Measurements from ENCODE around the gene ZNF710. TPM values are rescaled to one million over a fixed set of nuclear protein-coding genes. Genes with fewer than 3 reads are reported as not detected.
A peak's percentile ranks its signal among the peaks of the same experiment; 100 is the strongest.

Gene ZNF710
- total RNA-seq, 1 donor from 2014 or later = 129 TPM

- H3K36me3 Mint-ChIP-seq (ENCODE audit: low read depth, unreplicated experiment) = peaks cover 11% of the 10 kb centered on the region
- H3K27me3 Mint-ChIP-seq (ENCODE audit: unreplicated experiment) = peaks cover 17% of the 10 kb centered on the region
- H3K4me1 Mint-ChIP-seq (ENCODE audit: unreplicated experiment) = peaks cover 63% of the 10 kb centered on the region
- peaks cover 4% of the 10 kb centered on the region for H3K9me3 Mint-ChIP-seq (ENCODE audit: unreplicated experiment)
- H3K4me3 Mint-ChIP-seq (ENCODE audit: unreplicated experiment) = peak overlapping the region; percentile 97
- peak overlapping the region; percentile 25 for H3K27ac Mint-ChIP-seq (ENCODE audit: unreplicated experiment)
- DNase-seq (ENCODE audit: low spot score) = no peak
- TF ChIP-seq CTCF (IDR thresholded peaks at IDR 0.05; ENCODE audit: unreplicated experiment) = no peak
These were observed 2.6 kb downstream of the ZNF710 start for GRCh38 chr15:90003736-90004135.

GRCh38 chr15:90004252-90004651 is 3.1 kb downstream of the ZNF710 start:
- H3K4me3 Mint-ChIP-seq (ENCODE audit: unreplicated experiment) = peak overlapping the region; percentile 97
- H3K27ac Mint-ChIP-seq (ENCODE audit: unreplicated experiment) = peak overlapping the region; percentile 25
- peaks cover 16% of the 10 kb centered on the region for H3K27me3 Mint-ChIP-seq (ENCODE audit: unreplicated experiment)
- peaks cover 4% of the 10 kb centered on the region for H3K9me3 Mint-ChIP-seq (ENCODE audit: unreplicated experiment)
- peaks cover 62% of the 10 kb centered on the region for H3K4me1 Mint-ChIP-seq (ENCODE audit: unreplicated experiment)
- no peak for DNase-seq (ENCODE audit: low spot score)
- TF ChIP-seq CTCF (IDR thresholded peaks at IDR 0.05; ENCODE audit: unreplicated experiment) = no peak
- peaks cover 11% of the 10 kb centered on the region for H3K36me3 Mint-ChIP-seq (ENCODE audit: low read depth, unreplicated experiment)

GRCh38 chr15:90004671-90005070 is 3.5 kb downstream of the ZNF710 start:
- Mint-ChIP-seq H3K27me3 (ENCODE audit: unreplicated experiment) (peaks cover 15% of the 10 kb centered on the region), H3K27ac (ENCODE audit: unreplicated experiment) (peak overlapping the region; percentile 14), H3K4me3 (ENCODE audit: unreplicated experiment) (peak overlapping the region; percentile 97), H3K36me3 (ENCODE audit: low read depth, unreplicated experiment) (peaks cover 13% of the 10 kb centered on the region), H3K4me1 (ENCODE audit: unreplicated experiment) (peaks cover 65% of the 10 kb centered on the region), H3K9me3 (ENCODE audit: unreplicated experiment) (peaks cover 4% of the 10 kb centered on the region)
- TF ChIP-seq CTCF (IDR thresholded peaks at IDR 0.05; ENCODE audit: unreplicated experiment) = no peak
- no peak for DNase-seq (ENCODE audit: low spot score)

GRCh38 chr15:90006217-90007075 is 5.3 kb downstream of the ZNF710 start:
- Mint-ChIP-seq H3K9me3 (ENCODE audit: unreplicated experiment) (peaks cover 2% of the 10 kb centered on the region), H3K4me1 (ENCODE audit: unreplicated experiment) (peaks cover 64% of the 10 kb centered on the region), H3K27ac (ENCODE audit: unreplicated experiment) (peak overlapping the region; percentile 37), H3K27me3 (ENCODE audit: unreplicated experiment) (peaks cover 13% of the 10 kb centered on the region), H3K36me3 (ENCODE audit: low read depth, unreplicated experiment) (peaks cover 15% of the 10 kb centered on the region), H3K4me3 (ENCODE audit: unreplicated experiment) (no peak overlapping the region)
- no peak for DNase-seq (ENCODE audit: low spot score)
- no peak for TF ChIP-seq CTCF (IDR thresholded peaks at IDR 0.05; ENCODE audit: unreplicated experiment)

GRCh38 chr15:90007076-90007460 is 5.9 kb downstream of the ZNF710 start:
- Mint-ChIP-seq H3K4me1 (ENCODE audit: unreplicated experiment) (peaks cover 64% of the 10 kb centered on the region), H3K9me3 (ENCODE audit: unreplicated experiment) (peaks cover 4% of the 10 kb centered on the region), H3K36me3 (ENCODE audit: low read depth, unreplicated experiment) (peaks cover 19% of the 10 kb centered on the region), H3K27me3 (ENCODE audit: unreplicated experiment) (peaks cover 13% of the 10 kb centered on the region), H3K4me3 (ENCODE audit: unreplicated experiment) (no peak overlapping the region), H3K27ac (ENCODE audit: unreplicated experiment) (peak overlapping the region; percentile 22)
- no peak for DNase-seq (ENCODE audit: low spot score)
- TF ChIP-seq CTCF (IDR thresholded peaks at IDR 0.05; ENCODE audit: unreplicated experiment) = no peak
